Neural cell (in vitro differentiated cells): ENCODE data around the gene PEX5. TPM values are rescaled to one million over a fixed set of nuclear protein-coding genes. Genes with fewer than 3 reads are reported as not detected.

Source experiments
- H2AFZ ChIP-seq: fragments of 200-600, 300-800 bp; sonication (generic), shearing (Covaris generic); 2 replicates; pipeline ENCODE4 v1.6.0; 2014; ENCODE audit warnings: low read depth, mild to moderate bottlenecking, antibody characterized with exemption, low read length, moderate library complexity
- H3F3A ChIP-seq: fragments of 200-600 bp; shearing (Covaris generic); 2 replicates; pipeline ENCODE4 v1.6.1; 2016; ENCODE audit warnings: mild to moderate bottlenecking, moderate library complexity, mixed read lengths, antibody characterized with exemption, low read length; ENCODE audit not compliant: insufficient read depth, poor library complexity, severe bottlenecking
- H3K27ac ChIP-seq: fragments of 200-600, 300-800 bp; sonication (generic), shearing (Covaris generic); 2 replicates; pipeline ENCODE4 v1.5.1; 2014; ENCODE audit warnings: mild to moderate bottlenecking, low read length, moderate library complexity
- H3K27me3 ChIP-seq: fragments of 300-800, 200-600 bp; sonication (generic), shearing (Covaris generic); 2 replicates; pipeline ENCODE4 v1.6.0; 2014; ENCODE audit warnings: mild to moderate bottlenecking, low read depth, low read length, moderate library complexity; ENCODE audit not compliant: insufficient read depth
- H3K36me3 ChIP-seq: fragments of 300-800, 200-600 bp; sonication (generic), shearing (Covaris generic); 2 replicates; pipeline ENCODE4 v1.5.1; 2014; ENCODE audit warnings: mild to moderate bottlenecking, antibody characterized with exemption, low read length, moderate library complexity; ENCODE audit not compliant: insufficient read depth
- H3K4me2 ChIP-seq: fragments of 300-800, 200-600 bp; sonication (generic), shearing (Covaris generic); 2 replicates; pipeline ENCODE4 v1.6.0; 2014; ENCODE audit warnings: mild to moderate bottlenecking, low read length
- H3K4me3 ChIP-seq: fragments of 300-800, 200-600 bp; sonication (generic), shearing (Covaris generic); 2 replicates; pipeline ENCODE4 v1.5.1; 2014; ENCODE audit warnings: mild to moderate bottlenecking, low read length, moderate library complexity
- H3K79me2 ChIP-seq: fragments of 200-600 bp; shearing (Covaris generic); replicated peaks from 2 replicates; pipeline ENCODE4 v1.6.0; 2014; ENCODE audit warnings: mild to moderate bottlenecking, low read length, moderate library complexity; ENCODE audit not compliant: insufficient read depth
- H3K9ac ChIP-seq: fragments of 300-800, 200-600 bp; sonication (generic), shearing (Covaris generic); 2 replicates; pipeline ENCODE4 v1.6.1; 2016; ENCODE audit warnings: mild to moderate bottlenecking, low read length, mixed read lengths
- H3K9me2 ChIP-seq: fragments of 200-600 bp; shearing (Covaris generic); 2 replicates; pipeline ENCODE4 v1.6.1; 2016; ENCODE audit warnings: mild to moderate bottlenecking, low read length, mixed read lengths; ENCODE audit not compliant: insufficient read depth
- H3K9me3 ChIP-seq: fragments of 200-600, 300-800 bp; sonication (generic), shearing (Covaris generic); 2 replicates; pipeline ENCODE4 v1.6.1; 2016; ENCODE audit warnings: mild to moderate bottlenecking, mixed run types, low read length, moderate library complexity, mixed read lengths
- H4K20me1 ChIP-seq: fragments of 200-600 bp; shearing (Covaris generic); 2 replicates; pipeline ENCODE4 v1.6.1; 2016; ENCODE audit warnings: mild to moderate bottlenecking, mixed run types; ENCODE audit not compliant: insufficient read depth
- CTCF ChIP-seq: fragments of 450-650 bp; IDR thresholded peaks from 2 replicates; pipeline ENCODE4 v1.5.1; 2014; ENCODE audit warnings: antibody characterized with exemption, mild to moderate bottlenecking, moderate library complexity; ENCODE audit not compliant: poor library complexity, severe bottlenecking
- EZH2 ChIP-seq: fragments of 200-600, 300-800 bp; shearing (Covaris generic), sonication (generic); IDR thresholded peaks from 2 replicates; pipeline ENCODE4 v1.6.1; 2014; ENCODE audit warnings: antibody characterized with exemption, low read length, borderline replicate concordance, mild to moderate bottlenecking; ENCODE audit not compliant: insufficient read depth, poor library complexity, severe bottlenecking
- MXI1 ChIP-seq: fragments of 450-650 bp; conservative IDR thresholded peaks from 2 replicates; pipeline ENCODE4 v1.6.1; 2014; ENCODE audit warnings: antibody characterized with exemption, mild to moderate bottlenecking; ENCODE audit not compliant: poor library complexity, severe bottlenecking
- POLR2AphosphoS5 ChIP-seq: IDR thresholded peaks from 2 replicates; pipeline ENCODE4 v1.6.1; 2012
- RAD21 ChIP-seq: fragments of 450-650 bp; conservative IDR thresholded peaks from 2 replicates; pipeline ENCODE4 v1.6.1; 2014; ENCODE audit warnings: antibody characterized with exemption, mild to moderate bottlenecking, moderate library complexity
- REST ChIP-seq: IDR thresholded peaks from 2 replicates; pipeline ENCODE4 v1.6.1; 2012; ENCODE audit warnings: borderline replicate concordance
- SMC3 ChIP-seq: fragments of 450-650 bp; conservative IDR thresholded peaks from 2 replicates; pipeline ENCODE4 v1.6.1; 2014; ENCODE audit warnings: antibody characterized with exemption, mild to moderate bottlenecking, moderate library complexity; ENCODE audit not compliant: poor library complexity
- polyA plus RNA-seq: library from polyadenylated mRNA; depleted of rRNA; stranded (reverse); fragments of >200 nt; gene quantifications from 2 replicates; pipeline ENCODE4 v1.2.3, GENCODE V29; 2014

The PEX5 gene
- polyA plus RNA-seq, 1 donor from 2014 or later, result 63.9 TPM

- no peaks in the 10 kb centered on the region for H4K20me1 ChIP-seq
These were observed 47.3 kb upstream of the PEX5 start for GRCh38 chr12:7142056-7142644.

GRCh38 chr12:7142809-7143465 is 46.5 kb upstream of the PEX5 start:
- Histone ChIP-seq H3K79me2 (no peaks in the 10 kb centered on the region), H3K27me3 (no peaks in the 10 kb centered on the region), H3K4me3 (no peak overlapping the region), H3K9ac (no peak overlapping the region), H3K9me3 (no peaks in the 10 kb centered on the region), H3K4me2 (no peak overlapping the region), H3F3A (no peaks in the 10 kb centered on the region), H2AFZ (no peak overlapping the region), H3K9me2 (no peaks in the 10 kb centered on the region), H3K27ac (no peak overlapping the region), H3K36me3 (peaks cover 22% of the 10 kb centered on the region), H4K20me1 (no peaks in the 10 kb centered on the region)
- TF ChIP-seq RAD21, result no peak

More at GRCh38 chr12:7142056-7142644, 47.3 kb upstream of the PEX5 start:
- Histone ChIP-seq H3K79me2 (no peaks in the 10 kb centered on the region), H3K9me2 (no peaks in the 10 kb centered on the region), H3F3A (no peaks in the 10 kb centered on the region), H3K4me3 (no peak overlapping the region), H3K36me3 (peaks cover 24% of the 10 kb centered on the region), H3K4me2 (no peak overlapping the region), H3K9me3 (no peaks in the 10 kb centered on the region), H3K9ac (no peak overlapping the region), H3K27me3 (no peaks in the 10 kb centered on the region), H3K27ac (no peak overlapping the region), H2AFZ (no peak overlapping the region)
- TF ChIP-seq SMC3 (peak; percentile 40), CTCF (peak; percentile 53), POLR2AphosphoS5 (no peak), MXI1 (no peak), RAD21 (no peak), EZH2 (no peak)

GRCh38 chr12:7143564-7143963 is 45.9 kb upstream of the PEX5 start:
- Histone ChIP-seq H2AFZ (no peak overlapping the region), H3K79me2 (no peaks in the 10 kb centered on the region), H3K4me2 (no peak overlapping the region), H3K4me3 (no peak overlapping the region), H4K20me1 (no peaks in the 10 kb centered on the region), H3K36me3 (peaks cover 26% of the 10 kb centered on the region), H3K27ac (no peak overlapping the region), H3K9me3 (no peaks in the 10 kb centered on the region), H3K9me2 (no peaks in the 10 kb centered on the region), H3K9ac (no peak overlapping the region), H3K27me3 (no peaks in the 10 kb centered on the region), H3F3A (no peaks in the 10 kb centered on the region)
- TF ChIP-seq CTCF (no peak), SMC3 (no peak), REST (no peak)
